ENCODE measurements around the gene PTH1R.

The PTH1R gene

DNA sequence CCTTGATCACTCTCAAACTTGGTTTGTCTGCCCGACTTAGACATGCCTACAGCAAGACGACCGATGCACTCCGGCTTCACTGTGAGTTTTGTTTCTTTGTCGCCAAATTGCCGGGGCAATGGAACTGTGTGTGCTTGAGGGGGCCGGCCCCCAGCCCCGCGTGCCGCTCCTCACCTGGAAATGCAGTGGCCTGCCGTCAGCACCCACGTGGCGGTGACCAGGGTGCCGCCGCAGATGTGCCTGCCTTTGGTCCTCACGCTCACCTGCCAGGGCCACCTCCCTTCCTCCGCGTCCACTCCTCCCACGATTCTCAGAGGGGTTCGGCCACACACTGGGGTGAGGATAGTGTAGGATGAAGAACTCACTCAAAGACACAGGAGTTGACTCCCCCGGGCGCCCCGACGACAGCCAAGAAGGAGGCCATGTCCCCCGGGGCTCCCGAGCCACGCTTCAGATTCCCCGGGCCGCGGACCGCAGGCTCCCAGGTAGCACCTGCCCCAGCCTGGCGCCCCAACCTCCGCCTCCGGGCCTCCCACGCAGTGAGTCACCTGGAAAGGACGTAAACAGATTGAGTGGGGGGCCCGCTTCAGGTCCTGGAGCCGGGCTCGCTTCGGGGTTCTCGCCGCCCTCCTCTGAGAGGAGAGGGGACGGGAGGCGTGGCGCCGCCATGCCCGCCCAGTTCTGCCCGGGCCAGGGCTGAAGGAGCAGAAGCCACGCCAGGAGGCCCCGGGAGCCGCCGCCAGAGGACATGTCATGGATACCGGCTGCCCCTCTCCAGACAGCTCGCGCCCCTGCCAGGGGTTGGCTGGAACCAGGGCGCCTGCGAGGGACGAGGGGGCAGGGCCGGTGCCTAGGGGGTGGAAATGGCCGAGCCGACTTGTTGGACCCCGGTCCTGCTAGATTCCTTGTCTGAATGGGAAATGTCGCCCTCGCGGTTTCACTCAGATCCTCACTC is 43.9 kb upstream of the PTH1R start:
- in situ Hi-C loops (cut with HindIII; ENCODE audit: low pct_ligation_motif_present, low sequenced_read_pairs): no loop called here
- Histone ChIP-seq H3K4me3 (ENCODE audit: low read depth, low read length) (no peak overlapping the region), H3K27me3 (replicated peaks) (no peaks in the 10 kb centered on the region), H3K36me3 (replicated peaks) (no peaks in the 10 kb centered on the region), H3K27ac (no peak overlapping the region)
- TF ChIP-seq, protein P1, sequence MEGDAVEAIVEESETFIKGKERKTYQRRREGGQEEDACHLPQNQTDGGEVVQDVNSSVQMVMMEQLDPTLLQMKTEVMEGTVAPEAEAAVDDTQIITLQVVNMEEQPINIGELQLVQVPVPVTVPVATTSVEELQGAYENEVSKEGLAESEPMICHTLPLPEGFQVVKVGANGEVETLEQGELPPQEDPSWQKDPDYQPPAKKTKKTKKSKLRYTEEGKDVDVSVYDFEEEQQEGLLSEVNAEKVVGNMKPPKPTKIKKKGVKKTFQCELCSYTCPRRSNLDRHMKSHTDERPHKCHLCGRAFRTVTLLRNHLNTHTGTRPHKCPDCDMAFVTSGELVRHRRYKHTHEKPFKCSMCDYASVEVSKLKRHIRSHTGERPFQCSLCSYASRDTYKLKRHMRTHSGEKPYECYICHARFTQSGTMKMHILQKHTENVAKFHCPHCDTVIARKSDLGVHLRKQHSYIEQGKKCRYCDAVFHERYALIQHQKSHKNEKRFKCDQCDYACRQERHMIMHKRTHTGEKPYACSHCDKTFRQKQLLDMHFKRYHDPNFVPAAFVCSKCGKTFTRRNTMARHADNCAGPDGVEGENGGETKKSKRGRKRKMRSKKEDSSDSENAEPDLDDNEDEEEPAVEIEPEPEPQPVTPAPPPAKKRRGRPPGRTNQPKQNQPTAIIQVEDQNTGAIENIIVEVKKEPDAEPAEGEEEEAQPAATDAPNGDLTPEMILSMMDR (IDR thresholded peaks at IDR 0.05; ENCODE audit: low read depth, low read length, missing control alignments): no peak
- DNase-seq: no peak

DNA sequence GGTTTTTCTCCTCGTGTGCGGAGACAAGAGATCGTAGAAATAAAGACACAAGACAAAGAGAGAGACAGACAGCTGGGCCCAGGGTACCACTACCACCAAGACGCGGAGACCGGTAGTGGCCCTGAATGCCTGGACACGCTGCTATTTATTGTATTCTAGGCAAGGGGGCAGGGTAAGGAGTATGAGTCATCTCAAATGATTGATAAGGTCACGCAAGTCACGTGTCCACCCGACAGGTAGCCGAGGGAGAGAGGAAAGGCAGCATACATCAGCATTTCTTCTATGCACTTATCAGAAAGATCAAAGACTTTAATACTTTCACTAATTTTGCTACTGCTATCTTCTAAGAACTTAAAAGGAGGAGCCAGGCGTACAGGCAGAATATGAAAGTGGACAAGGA is 42.5 kb upstream of the PTH1R start:
- no peaks in the 10 kb centered on the region for H3K36me3 ChIP-seq (replicated peaks)
- in situ Hi-C loops (cut with HindIII; ENCODE audit: low pct_ligation_motif_present, low sequenced_read_pairs): no loop called here
- H3K27me3 ChIP-seq (replicated peaks): no peaks in the 10 kb centered on the region
- no peak for DNase-seq
- no peak overlapping the region for H3K4me3 ChIP-seq (ENCODE audit: low read depth, low read length)
- no peak overlapping the region for H3K27ac ChIP-seq
- TF ChIP-seq, protein P1 (IDR thresholded peaks at IDR 0.05; ENCODE audit: low read depth, low read length, missing control alignments): no peak

DNA sequence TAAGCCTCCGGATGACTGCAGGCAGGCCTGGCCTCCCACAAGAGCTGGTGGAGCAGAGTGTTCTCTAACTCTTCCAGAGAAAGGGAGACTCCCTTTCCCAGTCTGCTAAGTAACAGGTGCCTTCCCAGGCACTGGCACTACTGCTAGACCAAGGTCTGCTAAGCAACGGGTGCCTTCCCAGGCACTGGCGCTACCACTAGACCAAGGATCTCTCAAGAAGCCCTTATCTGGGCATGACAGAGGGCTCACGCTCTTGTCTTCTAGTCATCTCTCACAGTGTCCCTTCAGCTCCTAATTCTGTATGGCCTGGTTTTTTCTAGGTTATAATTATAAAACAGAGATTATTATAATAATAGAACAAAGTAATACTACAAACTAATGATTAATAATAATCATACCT is 42.0 kb upstream of the PTH1R start:
- Histone ChIP-seq H3K4me3 (ENCODE audit: low read depth, low read length) (no peak overlapping the region), H3K27me3 (replicated peaks) (no peaks in the 10 kb centered on the region), H3K27ac (no peak overlapping the region), H3K36me3 (replicated peaks) (no peaks in the 10 kb centered on the region)
- in situ Hi-C loops (cut with HindIII; ENCODE audit: low pct_ligation_motif_present, low sequenced_read_pairs): no loop called here
- TF ChIP-seq, protein P1 (IDR thresholded peaks at IDR 0.05; ENCODE audit: low read depth, low read length, missing control alignments): no peak
- no peak for DNase-seq

DNA sequence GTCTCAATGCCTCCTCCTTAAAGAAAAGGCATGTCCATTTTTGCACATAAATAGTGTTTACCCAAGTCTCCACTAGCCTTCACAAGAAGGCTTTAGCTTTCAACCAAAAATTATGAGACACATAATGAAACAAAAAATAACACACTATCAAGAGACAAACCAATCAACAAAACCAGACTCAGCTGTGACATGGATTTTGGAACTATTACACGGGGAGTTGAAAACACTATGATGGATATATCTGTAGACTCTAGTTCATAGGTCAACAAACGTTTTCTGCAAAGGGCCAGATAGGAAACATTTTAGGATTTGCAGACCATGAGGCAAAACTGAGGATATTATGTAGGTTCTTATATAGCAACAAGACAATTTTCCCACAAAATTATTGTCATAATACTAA is 39.2 kb upstream of the PTH1R start:
- H3K27me3 ChIP-seq (replicated peaks): no peaks in the 10 kb centered on the region
- no peak for DNase-seq
- H3K27ac ChIP-seq: no peak overlapping the region
- in situ Hi-C loops (cut with HindIII; ENCODE audit: low pct_ligation_motif_present, low sequenced_read_pairs): no loop called here
- H3K4me3 ChIP-seq (ENCODE audit: low read depth, low read length): no peak overlapping the region
- H3K36me3 ChIP-seq (replicated peaks): no peaks in the 10 kb centered on the region
- TF ChIP-seq, protein P1 (IDR thresholded peaks at IDR 0.05; ENCODE audit: low read depth, low read length, missing control alignments): no peak

DNA sequence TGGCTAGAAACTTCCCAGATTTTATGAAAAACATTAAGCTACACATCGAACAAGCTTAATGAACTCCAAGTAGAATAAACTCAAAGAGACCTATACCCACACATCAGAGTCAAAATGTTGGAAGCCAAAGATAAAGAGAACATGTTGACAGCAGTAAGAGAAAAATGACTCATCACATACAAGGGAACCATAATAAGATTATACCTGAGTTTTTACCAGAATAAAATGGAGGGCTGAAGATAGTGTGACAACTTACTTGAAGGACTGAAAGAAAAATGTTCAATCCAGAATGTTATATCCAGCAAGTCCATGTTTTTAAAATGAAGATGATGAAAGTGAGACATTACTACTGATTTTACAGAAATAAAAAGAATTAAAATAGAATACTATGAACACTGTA is 37.0 kb upstream of the PTH1R start:
- H3K36me3 ChIP-seq (replicated peaks): no peaks in the 10 kb centered on the region
- in situ Hi-C loops (cut with HindIII; ENCODE audit: low pct_ligation_motif_present, low sequenced_read_pairs): no loop called here
- TF ChIP-seq, protein P1 (IDR thresholded peaks at IDR 0.05; ENCODE audit: low read depth, low read length, missing control alignments): no peak
- no peaks in the 10 kb centered on the region for H3K27me3 ChIP-seq (replicated peaks)
- no peak for DNase-seq
- no peak overlapping the region for H3K4me3 ChIP-seq (ENCODE audit: low read depth, low read length)
- H3K27ac ChIP-seq: no peak overlapping the region
